CD8-positive, alpha-beta memory T cell (primary cell): ENCODE measurements around the gene PTPRQ. TPM values are rescaled to one million over a fixed set of nuclear protein-coding genes. Genes with fewer than 3 reads are reported as not detected.
"Not testable (repeated sequence)": the region's sequence is repeated elsewhere in the genome, so short reads cannot be mapped to it uniquely, and the experiment has no call there.

Experiments used
- CTCF ChIA-PET: fragments of 350-600 bp; sonication (Branson Sonifier 250); formaldehyde crosslinking; loops from one replicate; lab custom pipeline; 2021; ENCODE audit warnings: antibody characterized with exemption; lab: Charles Lee
- POLR2A ChIA-PET: fragments of 350-600 bp; sonication (Branson Sonifier 250); formaldehyde crosslinking; loops from one replicate; lab custom pipeline; 2021; ENCODE audit warnings: antibody characterized with exemption; lab: Charles Lee
- DNase-seq, 5 donors: peaks; one replicate each; pipeline versions ENCODE4 v3.0.0 to v3.0.0-alpha.2; 2020 to 2022; ENCODE audit warnings: mixed read lengths in 1 of 5
- H3K27ac ChIP-seq: one replicate; pipeline ENCODE4 v1.7.0; 2013; ENCODE audit warnings: low read depth, mild to moderate bottlenecking, low read length, moderate library complexity
- H3K27me3 ChIP-seq: 2 replicates; pipeline ENCODE4 v1.7.0; 2013; ENCODE audit warnings: low read length, mild to moderate bottlenecking; ENCODE audit not compliant: insufficient read depth, poor library complexity, severe bottlenecking
- H3K36me3 ChIP-seq: 2 replicates; pipeline ENCODE4 v1.7.0; 2013; ENCODE audit warnings: mild to moderate bottlenecking, low read length, moderate library complexity; ENCODE audit not compliant: insufficient read depth
- H3K4me1 ChIP-seq: 2 replicates; pipeline ENCODE4 v1.7.0; 2013; ENCODE audit warnings: mild to moderate bottlenecking, low read length, moderate library complexity; ENCODE audit not compliant: insufficient read depth
- H3K4me3 ChIP-seq: 2 replicates; pipeline ENCODE4 v1.7.0; 2013; ENCODE audit warnings: mild to moderate bottlenecking, low read length
- H3K9me3 ChIP-seq: 2 replicates; pipeline ENCODE4 v1.7.0; 2013; ENCODE audit warnings: mild to moderate bottlenecking, low read length
- H3K27ac Mint-ChIP-seq, 8 donors: one replicate each; pipeline ENCODE4 v1.8.0; 2020 to 2021; ENCODE audit warnings: mixed read lengths in 8 of 8, mild to moderate bottlenecking in 6 of 8, inconsistent platforms in 3 of 8, moderate library complexity in 3 of 8
- H3K27me3 Mint-ChIP-seq, 2 donors: one replicate each; pipeline ENCODE4 v1.8.0; 2020 to 2021; ENCODE audit warnings: mixed read lengths in 2 of 2, mild to moderate bottlenecking in 1 of 2, moderate library complexity in 1 of 2
- H3K36me3 Mint-ChIP-seq, 3 donors: one replicate each; pipeline ENCODE4 v1.8.0; 2020 to 2021; ENCODE audit warnings: mixed read lengths in 3 of 3, inconsistent platforms in 1 of 3, mild to moderate bottlenecking in 1 of 3
- H3K4me1 Mint-ChIP-seq, 3 donors: one replicate each; pipeline ENCODE4 v1.8.0; 2020 to 2021; ENCODE audit warnings: mixed read lengths in 3 of 3, inconsistent platforms in 1 of 3, mild to moderate bottlenecking in 1 of 3
- H3K4me3 Mint-ChIP-seq, 7 donors: one replicate each; pipeline ENCODE4 v1.8.0; 2020 to 2021; ENCODE audit warnings: mixed read lengths in 7 of 7, mild to moderate bottlenecking in 6 of 7, moderate library complexity in 4 of 7, inconsistent platforms in 2 of 7
- H3K9me3 Mint-ChIP-seq, 5 donors: one replicate each; pipeline ENCODE4 v1.8.0; 2020 to 2022; ENCODE audit warnings: mixed read lengths in 5 of 5, mild to moderate bottlenecking in 3 of 5, moderate library complexity in 2 of 5, inconsistent platforms in 1 of 5
- polyA plus RNA-seq: library from polyadenylated mRNA; unstranded; fragments of 300-500 nt; fragmentation: Illumina TruSeq; gene quantifications from one replicate; pipeline ENCODE4 v1.2.3, GENCODE V29; 2021
- total RNA-seq, 2 experiments: library from RNA; stranded (reverse); gene quantifications; one replicate each; pipeline ENCODE4 v1.2.3, GENCODE V29; 2021

Gene PTPRQ
- total and polyA plus RNA-seq, 3 experiments from 2014 or later = not detected

DNA sequence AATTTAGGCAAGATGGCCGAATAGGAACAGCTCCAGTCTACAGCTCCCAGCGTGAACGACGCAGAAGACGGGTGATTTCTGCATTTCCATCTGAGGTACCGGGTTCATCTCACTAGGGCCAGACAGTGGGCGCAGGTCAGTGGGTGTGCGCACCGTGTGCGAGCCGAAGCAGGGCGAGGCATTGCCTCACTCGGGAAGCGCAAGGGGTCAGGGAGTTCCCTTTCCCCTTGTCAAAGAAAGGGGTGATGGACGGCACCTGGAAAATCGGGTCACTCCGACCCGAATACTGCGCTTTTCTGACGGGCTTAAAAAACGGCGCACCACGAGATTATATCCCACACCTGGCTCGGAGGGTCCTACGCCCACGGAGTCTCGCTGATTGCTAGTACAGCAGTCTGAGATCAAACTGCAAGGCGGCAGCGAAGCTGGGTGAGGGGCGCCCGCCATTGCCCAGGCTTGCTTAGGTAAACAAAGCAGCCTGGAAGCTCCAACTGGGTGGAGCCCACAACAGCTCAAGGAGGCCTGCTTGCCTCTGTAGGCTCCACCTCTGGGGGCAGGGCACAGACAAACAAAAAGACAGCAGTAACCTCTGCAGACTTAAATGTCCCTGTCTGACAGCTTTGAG lies 33.6 kb downstream of the PTPRQ start:
- POLR2A ChIA-PET = not testable (repeated sequence)

DNA sequence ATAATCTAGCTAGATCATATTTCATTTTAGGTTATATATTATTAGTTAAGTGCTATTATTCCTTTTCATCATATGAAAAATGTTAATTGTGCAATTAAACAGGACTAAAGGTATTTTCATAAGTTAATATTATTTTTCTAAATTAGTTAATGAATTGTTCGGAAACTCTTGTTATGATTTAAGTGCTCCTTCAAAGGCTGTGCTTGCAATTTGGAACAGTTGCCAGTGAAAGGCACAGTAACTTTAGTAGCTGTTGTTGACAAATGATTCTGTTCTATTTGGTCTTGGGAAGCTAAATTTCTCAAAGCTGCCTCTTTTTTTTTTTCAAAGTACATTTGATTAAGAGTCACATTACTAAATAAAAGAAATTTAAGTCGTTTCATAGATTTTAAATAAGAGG lies 40.7 kb downstream of the PTPRQ start:
- ChIA-PET POLR2A (no interaction called here), CTCF (no interaction called here)
- no peaks in the 10 kb centered on the region for H3K4me1 Mint-ChIP-seq
- no peaks in the 10 kb centered on the region for H3K9me3 ChIP-seq
- H3K27me3 ChIP-seq = no peaks in the 10 kb centered on the region
- H3K4me1 ChIP-seq = no peaks in the 10 kb centered on the region
- no peak overlapping the region for H3K4me3 ChIP-seq
- no peak overlapping the region for H3K4me3 Mint-ChIP-seq
- peaks cover 0 to 19% (median 3%) of the 10 kb centered on the region in 5 donors for H3K9me3 Mint-ChIP-seq
- no peak overlapping the region for H3K27ac Mint-ChIP-seq
- no peaks in the 10 kb centered on the region for H3K36me3 ChIP-seq
- H3K27me3 Mint-ChIP-seq = no peaks in the 10 kb centered on the region
- no peak for DNase-seq
- H3K27ac ChIP-seq = no peak overlapping the region
- no peaks in the 10 kb centered on the region for H3K36me3 Mint-ChIP-seq

More for the DNA sequence above, 33.6 kb downstream of the PTPRQ start:
- H3K36me3 Mint-ChIP-seq, H3K27me3 ChIP-seq, H3K36me3 ChIP-seq, H3K9me3 ChIP-seq, CTCF ChIA-PET, H3K27ac Mint-ChIP-seq, H3K27ac ChIP-seq, DNase-seq, H3K4me1 Mint-ChIP-seq, H3K9me3 Mint-ChIP-seq, H3K4me3 ChIP-seq, H3K27me3 Mint-ChIP-seq, H3K4me1 ChIP-seq, H3K4me3 Mint-ChIP-seq: not testable (repeated sequence)

DNA sequence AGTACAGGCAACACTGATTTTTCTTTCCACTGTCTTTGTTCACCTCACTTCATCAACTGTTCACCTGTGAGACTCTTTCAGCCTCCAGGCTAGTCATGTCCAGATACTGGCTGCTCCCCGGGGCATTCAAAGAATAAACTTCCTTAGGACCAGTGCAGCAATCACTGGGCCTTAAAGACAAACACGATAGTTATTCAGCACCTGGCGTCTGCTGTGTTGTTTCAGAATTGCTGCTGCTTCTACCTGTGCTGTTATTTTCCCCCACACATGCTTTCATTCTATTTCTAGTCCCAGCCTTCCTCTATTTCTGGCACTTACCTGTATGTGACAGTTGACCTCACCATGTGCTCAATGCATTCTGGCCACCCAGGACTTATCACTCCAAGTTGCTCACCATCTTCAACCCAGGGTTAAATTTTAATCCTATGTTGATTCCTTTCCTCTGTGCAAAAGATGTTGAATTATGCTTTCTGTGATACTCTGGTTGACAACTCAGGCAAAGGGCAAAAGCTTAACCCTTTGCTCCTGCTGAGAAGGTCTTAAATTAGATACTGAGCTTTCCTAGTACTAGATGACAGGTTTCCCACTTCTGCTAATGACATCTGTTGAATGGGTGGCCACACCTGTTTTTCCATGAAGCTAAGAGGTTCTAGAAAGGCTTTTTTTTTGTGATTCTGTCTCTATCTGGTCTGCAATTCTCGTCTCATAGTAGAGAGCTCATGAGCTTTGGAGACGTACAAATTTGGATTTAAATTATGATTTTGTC lies 41.4 kb downstream of the PTPRQ start:
- H3K4me1 Mint-ChIP-seq = no peaks in the 10 kb centered on the region
- Histone ChIP-seq H3K4me3 (no peak overlapping the region), H3K36me3 (no peaks in the 10 kb centered on the region), H3K9me3 (no peaks in the 10 kb centered on the region), H3K27me3 (no peaks in the 10 kb centered on the region), H3K27ac (no peak overlapping the region), H3K4me1 (no peaks in the 10 kb centered on the region)
- ChIA-PET CTCF (no interaction called here), POLR2A (no interaction called here)
- no peaks in the 10 kb centered on the region for H3K36me3 Mint-ChIP-seq
- no peak overlapping the region for H3K4me3 Mint-ChIP-seq
- H3K27me3 Mint-ChIP-seq = no peaks in the 10 kb centered on the region
- peaks cover 0 to 19% (median 3%) of the 10 kb centered on the region in 5 donors for H3K9me3 Mint-ChIP-seq
- H3K27ac Mint-ChIP-seq = no peak overlapping the region
- DNase-seq = no peak

DNA sequence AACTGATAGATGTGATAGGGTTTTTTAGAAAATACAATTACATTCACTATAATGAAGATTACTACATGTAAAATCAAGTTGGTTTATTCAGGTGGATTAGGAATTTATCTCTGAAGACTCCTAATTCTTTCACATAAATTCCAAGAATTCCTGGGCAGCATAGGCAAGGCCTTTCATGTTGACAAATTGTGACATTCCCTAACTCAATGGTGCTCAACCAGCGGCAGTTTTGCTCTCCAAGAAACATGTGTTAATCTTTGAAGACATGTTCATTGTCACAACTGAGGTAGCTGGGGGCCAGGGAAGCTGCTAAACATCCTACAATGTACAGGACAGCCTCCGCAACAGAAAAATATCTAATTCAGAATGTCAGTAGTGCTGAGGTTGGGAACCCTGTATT lies 46.3 kb downstream of the PTPRQ start:
- Mint-ChIP-seq H3K36me3 (no peaks in the 10 kb centered on the region), H3K9me3 (peaks cover 2 to 24% (median 3%) of the 10 kb centered on the region in 5 donors), H3K4me1 (no peaks in the 10 kb centered on the region), H3K4me3 (no peak overlapping the region), H3K27me3 (no peaks in the 10 kb centered on the region), H3K27ac (no peak overlapping the region)
- H3K36me3 ChIP-seq = no peaks in the 10 kb centered on the region
- H3K27ac ChIP-seq = no peak overlapping the region
- ChIA-PET POLR2A (no interaction called here), CTCF (no interaction called here)
- H3K4me1 ChIP-seq = no peaks in the 10 kb centered on the region
- DNase-seq = no peak
- H3K4me3 ChIP-seq = no peak overlapping the region
- no peaks in the 10 kb centered on the region for H3K9me3 ChIP-seq
- H3K27me3 ChIP-seq = no peaks in the 10 kb centered on the region

GRCh38 chr12:80491166-80491565 lies 47.1 kb downstream of the PTPRQ start:
- Histone ChIP-seq H3K9me3 (no peaks in the 10 kb centered on the region), H3K36me3 (no peaks in the 10 kb centered on the region), H3K27ac (no peak overlapping the region), H3K27me3 (no peaks in the 10 kb centered on the region), H3K4me3 (no peak overlapping the region), H3K4me1 (no peaks in the 10 kb centered on the region)
- no peaks in the 10 kb centered on the region for H3K36me3 Mint-ChIP-seq
- H3K4me3 Mint-ChIP-seq = no peak overlapping the region
- H3K4me1 Mint-ChIP-seq = no peaks in the 10 kb centered on the region
- no peak overlapping the region for H3K27ac Mint-ChIP-seq
- DNase-seq = no peak
- POLR2A ChIA-PET = no interaction called here
- H3K27me3 Mint-ChIP-seq = no peaks in the 10 kb centered on the region
- CTCF ChIA-PET = no interaction called here
- H3K9me3 Mint-ChIP-seq = peaks cover 0 to 23% (median 3%) of the 10 kb centered on the region in 5 donors

DNA sequence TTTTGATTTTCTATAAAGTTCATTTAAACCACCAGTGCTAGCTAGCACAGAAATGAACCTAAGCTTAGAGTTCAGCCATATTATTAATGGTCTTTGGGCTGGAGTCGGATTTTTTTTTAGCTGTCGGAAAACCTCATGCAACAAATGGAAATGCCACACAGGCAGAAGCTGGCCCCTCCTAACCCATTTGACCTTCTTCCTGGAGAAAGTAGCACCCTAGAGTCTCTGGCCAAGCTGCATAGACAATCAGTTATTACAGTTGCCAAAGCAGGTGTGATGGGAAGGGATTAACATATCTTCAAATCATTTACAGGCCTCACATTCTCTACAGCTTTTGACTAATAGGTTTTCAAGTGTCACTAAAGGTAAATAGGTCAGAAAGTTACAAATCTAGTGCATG lies 49.4 kb downstream of the PTPRQ start:
- H3K9me3 ChIP-seq = no peaks in the 10 kb centered on the region
- DNase-seq = no peak
- Mint-ChIP-seq H3K27me3 (no peaks in the 10 kb centered on the region), H3K27ac (no peak overlapping the region), H3K9me3 (peaks cover 0 to 18% (median 2%) of the 10 kb centered on the region in 5 donors), H3K4me1 (no peaks in the 10 kb centered on the region), H3K36me3 (no peaks in the 10 kb centered on the region), H3K4me3 (no peak overlapping the region)
- no peak overlapping the region for H3K27ac ChIP-seq
- POLR2A ChIA-PET = no interaction called here
- H3K27me3 ChIP-seq = no peaks in the 10 kb centered on the region
- CTCF ChIA-PET = no interaction called here
- H3K36me3 ChIP-seq = no peaks in the 10 kb centered on the region
- H3K4me1 ChIP-seq = no peaks in the 10 kb centered on the region
- H3K4me3 ChIP-seq = no peak overlapping the region

- Histone ChIP-seq H3K36me3 (no peaks in the 10 kb centered on the region), H3K4me3 (no peak overlapping the region), H3K27ac (no peak overlapping the region), H3K9me3 (no peaks in the 10 kb centered on the region), H3K27me3 (no peaks in the 10 kb centered on the region), H3K4me1 (no peaks in the 10 kb centered on the region)
- Mint-ChIP-seq H3K36me3 (no peaks in the 10 kb centered on the region), H3K27me3 (no peaks in the 10 kb centered on the region), H3K4me3 (no peak overlapping the region), H3K9me3 (peaks cover 0 to 14% (median 2%) of the 10 kb centered on the region in 5 donors), H3K4me1 (no peaks in the 10 kb centered on the region), H3K27ac (no peak overlapping the region)
- DNase-seq = no peak
- ChIA-PET CTCF (no interaction called here), POLR2A (no interaction called here)
Measured at GRCh38 chr12:80494836-80495235, 50.8 kb downstream of the PTPRQ start.

DNA sequence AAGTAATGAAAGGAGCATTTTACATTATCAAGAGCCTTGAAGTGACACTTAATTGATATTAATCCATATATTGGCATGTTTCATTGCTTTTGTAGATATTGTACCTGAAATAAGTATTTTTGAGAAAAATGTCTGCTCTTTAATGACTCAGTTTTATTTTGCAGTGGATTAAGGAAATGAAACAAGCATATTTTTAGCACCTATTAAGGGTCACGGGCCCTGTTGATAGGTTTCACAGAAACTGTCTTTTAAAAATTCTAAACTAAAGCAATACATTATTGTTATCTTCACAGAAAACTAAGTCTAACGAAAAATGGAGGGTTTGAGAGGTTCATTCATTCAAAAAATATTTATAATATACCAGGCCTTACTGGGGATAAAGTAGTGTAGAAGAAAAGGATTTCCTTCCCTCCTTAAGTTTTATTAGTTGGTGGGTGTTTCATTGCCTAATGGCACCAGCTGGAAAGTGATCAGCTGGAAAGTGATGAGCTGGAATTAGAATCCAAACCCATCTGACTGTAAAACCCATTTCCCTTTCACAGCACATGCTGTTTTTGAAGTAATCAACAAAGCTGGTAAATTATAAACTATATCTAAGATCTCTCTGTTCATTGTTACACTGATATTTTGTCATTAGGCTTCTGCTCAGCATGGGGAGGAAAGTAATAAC lies 54.2 kb downstream of the PTPRQ start:
- no peak overlapping the region for H3K4me3 ChIP-seq
- CTCF ChIA-PET = no interaction called here
- Mint-ChIP-seq H3K27me3 (no peaks in the 10 kb centered on the region), H3K27ac (no peak overlapping the region), H3K9me3 (peaks cover 0 to 7% (median 2%) of the 10 kb centered on the region in 5 donors), H3K36me3 (no peaks in the 10 kb centered on the region), H3K4me3 (no peak overlapping the region), H3K4me1 (no peaks in the 10 kb centered on the region)
- no peak for DNase-seq
- H3K36me3 ChIP-seq = no peaks in the 10 kb centered on the region
- POLR2A ChIA-PET = no interaction called here
- no peaks in the 10 kb centered on the region for H3K9me3 ChIP-seq
- H3K4me1 ChIP-seq = no peaks in the 10 kb centered on the region
- no peak overlapping the region for H3K27ac ChIP-seq
- no peaks in the 10 kb centered on the region for H3K27me3 ChIP-seq
